Caki2 (cell line): Measurements from ENCODE around the gene SLTM. TPM values are rescaled to one million over a fixed set of nuclear protein-coding genes. Genes with fewer than 3 reads are reported as not detected.
"Not testable (repeated sequence)": the region's sequence is repeated elsewhere in the genome, so short reads cannot be mapped to it uniquely, and the experiment has no call there.

ENCODE experiments used
- DNase-seq: peaks from one replicate; pipeline ENCODE4 v3.0.0-alpha.2; 2015; ENCODE audit warnings: low read depth
- in situ Hi-C: cut with HindIII; loops from 2 replicates; pipeline ENCODE4 v1.10.0; 2016; ENCODE audit warnings: low sequenced_read_pairs, low pct_unique_long_range_greater_than_20kb, mixed read lengths
- total RNA-seq: library from RNA; depleted of rRNA; stranded (reverse); fragments of >200 nt; shearing (Covaris generic); gene quantifications from 2 replicates; pipeline ENCODE4 v1.2.3, GENCODE V29; 2014; ENCODE audit warnings: low replicate concordance

Gene SLTM
- total RNA-seq, 1 experiment from 2014 or later, result 40.8 TPM

DNA sequence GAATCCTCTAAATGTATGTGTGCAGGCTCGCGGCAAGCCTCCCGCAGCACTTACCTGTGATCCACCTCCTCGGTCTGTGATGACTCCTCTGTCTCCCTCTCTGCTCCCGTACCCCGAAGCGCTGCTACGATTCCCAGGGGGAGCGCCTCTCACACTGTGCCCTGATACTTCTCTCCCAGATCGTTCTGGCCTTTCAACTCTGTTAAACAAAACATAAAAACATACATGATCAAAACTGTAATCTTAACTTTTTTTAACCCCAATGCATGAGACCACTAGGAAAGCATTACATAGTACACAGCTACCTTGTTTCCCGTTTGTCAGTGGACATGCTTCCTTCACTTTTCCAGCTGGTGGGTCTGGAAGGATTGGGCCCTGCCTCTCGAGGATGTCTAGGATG, 46.6 kb downstream of the SLTM start:
- no peak for DNase-seq
- in situ Hi-C loops, result no loop called here

DNA sequence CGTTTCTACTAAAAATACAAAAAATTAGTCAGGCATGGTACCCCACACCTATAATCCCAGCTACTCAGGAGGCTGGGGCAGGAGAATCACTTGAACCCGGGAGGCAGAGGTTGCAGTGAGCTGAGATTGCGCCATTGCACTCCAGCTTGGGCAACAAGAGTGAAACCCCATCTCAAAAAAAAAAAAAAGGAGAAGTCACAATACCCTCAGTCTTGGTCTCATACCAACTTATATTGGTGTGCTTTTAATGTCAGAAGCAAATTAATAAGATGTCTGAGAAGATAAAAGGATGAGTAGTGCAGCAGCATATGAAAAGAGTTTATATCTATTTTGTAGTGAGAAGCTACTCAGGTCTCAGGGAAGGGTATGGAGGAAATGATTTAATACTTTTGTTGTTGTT, 49.6 kb downstream of the SLTM start:
- in situ Hi-C loops, DNase-seq: not testable (repeated sequence)

DNA sequence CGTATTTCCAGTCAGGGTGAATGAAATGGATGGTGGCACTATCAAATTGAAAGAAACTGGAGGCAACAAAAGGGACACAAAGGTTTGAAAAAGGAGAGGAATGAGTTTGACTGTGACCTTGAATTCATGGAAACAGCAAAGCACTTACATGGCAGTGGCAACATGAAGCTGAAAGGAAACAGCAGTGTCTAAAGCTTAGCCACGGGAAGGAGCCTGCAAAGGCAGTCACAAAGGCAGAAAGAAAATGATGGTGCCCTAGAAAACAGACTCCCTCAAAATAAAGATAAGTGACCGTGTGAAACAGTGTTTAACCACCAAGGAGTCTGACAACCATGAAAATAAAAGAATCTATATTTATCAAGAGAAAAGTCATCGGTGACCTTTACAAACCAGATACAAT, 51.2 kb downstream of the SLTM start:
- in situ Hi-C loops, result no loop called here
- no peak for DNase-seq

DNA sequence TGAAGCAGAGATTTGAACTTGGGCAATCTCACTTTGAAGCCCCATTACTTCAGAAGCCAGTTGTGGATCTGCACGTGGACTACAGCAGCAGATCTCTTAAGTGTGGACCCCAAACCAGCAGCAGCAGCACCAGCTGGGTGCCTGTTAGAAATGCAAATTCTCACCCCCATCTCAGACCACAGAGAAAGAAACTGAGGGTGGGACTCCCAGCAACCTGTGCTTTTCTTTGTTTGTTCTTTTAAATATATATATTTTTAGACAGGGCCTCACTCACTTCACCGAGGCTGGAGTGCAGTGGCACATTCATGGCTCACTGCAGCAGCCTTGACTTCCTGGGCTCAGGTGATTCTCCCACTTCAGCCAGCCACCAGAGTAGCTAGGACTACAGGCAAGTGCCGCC, 53.2 kb downstream of the SLTM start:
- in situ Hi-C loops, result no loop called here
- DNase-seq, result no peak

DNA sequence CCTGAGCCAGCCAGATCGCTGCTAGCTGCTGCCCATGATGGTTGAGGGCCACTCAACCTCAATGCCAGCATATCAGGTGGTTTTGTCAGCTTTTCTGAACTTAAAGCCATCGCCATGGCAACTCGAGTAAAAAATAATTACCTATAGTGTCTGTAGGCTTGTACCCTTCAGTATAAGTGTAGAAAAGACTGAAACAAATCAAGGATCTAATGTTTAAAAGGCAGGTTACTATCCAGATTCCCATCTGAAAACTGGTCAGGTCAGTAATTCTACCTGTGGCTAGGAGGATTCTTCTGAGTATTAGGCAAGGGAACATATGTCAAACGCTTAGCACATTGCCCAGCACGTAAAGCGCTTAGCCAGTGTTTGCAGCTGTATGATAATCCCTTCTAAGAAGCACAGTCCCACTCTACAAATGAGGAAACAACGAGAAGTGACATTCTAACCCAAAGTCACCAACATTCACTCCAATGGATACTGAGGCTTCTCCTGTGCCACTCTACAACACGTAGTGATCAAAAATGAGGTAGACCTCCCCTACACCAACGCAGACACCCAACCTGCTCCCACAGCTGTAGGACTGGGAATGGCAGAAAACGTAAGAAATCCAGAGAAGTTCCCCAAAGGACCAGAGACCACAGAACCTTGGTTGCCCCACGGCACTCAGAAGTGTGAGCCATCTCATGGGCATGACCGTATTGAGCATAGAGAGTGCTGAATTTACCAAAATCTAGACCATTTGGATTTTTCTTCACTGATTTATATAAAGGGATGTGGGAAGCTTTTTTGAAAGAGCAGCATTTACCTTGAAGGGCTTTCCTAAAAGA, 55.3 kb downstream of the SLTM start:
- DNase-seq, result no peak
- in situ Hi-C loops, result no loop called here

DNA sequence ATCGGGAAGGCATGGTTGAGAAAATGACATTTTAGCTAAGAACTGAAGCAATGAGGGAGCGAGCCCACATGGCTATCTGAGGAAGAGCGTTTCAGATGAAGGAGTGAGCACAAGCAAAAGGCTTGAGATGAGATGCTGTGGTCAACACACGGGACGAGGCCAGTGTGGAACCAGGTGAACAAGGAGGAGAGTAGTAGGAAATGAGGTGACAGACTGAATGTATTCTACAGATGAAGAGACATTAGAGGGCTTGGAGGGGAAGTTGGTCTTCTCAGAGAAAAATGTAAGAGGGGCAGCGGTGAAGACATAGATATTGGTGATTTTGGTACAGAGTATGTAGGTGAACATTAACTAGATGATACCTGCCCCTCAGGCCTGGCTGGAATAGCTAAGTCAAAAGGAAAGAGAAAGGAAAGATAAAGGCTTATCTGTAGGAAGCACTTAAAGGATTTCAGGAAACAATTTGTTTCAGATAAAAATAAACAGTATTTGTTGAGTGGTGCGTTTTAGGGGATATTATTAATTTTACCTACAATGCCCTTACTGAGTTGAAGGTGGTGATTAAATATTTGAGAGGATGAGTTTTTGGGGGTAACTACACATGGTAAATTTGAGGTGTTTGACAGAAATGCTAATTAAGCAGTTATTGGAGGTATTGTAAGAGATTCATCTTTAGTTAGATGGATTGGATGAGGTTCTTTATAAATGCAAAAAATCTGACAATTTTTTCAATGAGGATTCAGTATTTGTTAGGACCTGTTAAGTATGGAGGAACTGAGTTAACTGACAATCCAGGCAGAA, 57.0 kb downstream of the SLTM start:
- in situ Hi-C loops, result no loop called here
- DNase-seq, result no peak

DNA sequence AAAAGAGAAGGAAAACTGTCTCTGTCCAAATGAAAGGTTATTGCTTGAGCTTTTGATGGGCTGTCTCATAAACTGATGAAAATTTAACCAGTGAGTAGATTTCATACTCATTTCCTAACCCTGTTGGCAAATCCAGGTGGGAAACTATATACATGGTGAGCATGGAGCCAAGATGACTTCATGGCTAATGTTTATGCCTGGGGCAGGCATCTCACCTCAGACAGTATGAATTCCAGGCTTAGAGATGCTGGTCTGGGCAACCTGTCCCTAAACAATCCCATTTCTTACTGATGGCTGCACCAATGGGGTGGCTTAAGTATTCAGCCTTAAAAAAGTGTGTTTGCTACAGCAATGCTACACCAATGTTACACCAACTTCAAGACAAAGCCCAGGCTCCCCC, 58.1 kb downstream of the SLTM start:
- in situ Hi-C loops, result no loop called here
- no peak for DNase-seq

DNA sequence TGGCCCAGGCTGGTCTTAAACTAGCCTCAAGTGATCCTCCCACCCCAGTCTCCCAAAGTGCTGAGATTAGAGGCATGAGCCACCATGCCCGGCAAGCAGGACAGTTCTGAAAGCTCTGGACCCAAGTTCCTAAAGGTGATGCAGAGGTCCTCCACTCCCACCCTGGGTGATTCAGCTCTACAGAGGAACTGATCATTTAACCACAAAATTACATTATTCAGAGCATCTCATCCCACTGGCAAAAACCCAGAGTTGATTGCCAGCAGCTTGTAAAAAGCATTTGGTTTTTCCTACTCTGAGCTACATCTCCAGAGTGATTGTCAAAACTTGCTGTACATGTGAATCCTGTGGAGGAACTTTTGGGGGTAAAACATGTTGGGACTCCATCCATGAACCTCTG, 60.2 kb downstream of the SLTM start:
- no peak for DNase-seq
- in situ Hi-C loops, result no loop called here

DNA sequence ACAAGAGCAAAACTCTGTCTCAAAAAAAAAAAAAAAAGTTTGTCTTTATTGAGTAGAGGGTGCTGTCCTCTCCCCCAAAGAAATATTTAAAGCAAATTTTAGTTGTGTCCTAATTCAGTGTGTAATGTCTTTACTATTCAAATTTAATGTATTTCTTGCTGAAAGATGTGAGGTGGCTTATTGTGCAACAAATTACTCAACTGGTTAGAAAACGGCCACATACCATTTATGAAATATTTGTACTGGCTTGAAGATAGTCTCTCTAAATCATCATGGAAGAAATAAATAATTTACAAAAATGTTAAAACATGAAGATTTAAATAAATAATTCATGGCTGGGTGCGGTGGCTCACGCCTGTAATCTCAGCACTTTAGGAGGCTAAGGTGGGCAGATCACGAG, 63.0 kb downstream of the SLTM start:
- DNase-seq, result no peak
- in situ Hi-C loops, result no loop called here

DNA sequence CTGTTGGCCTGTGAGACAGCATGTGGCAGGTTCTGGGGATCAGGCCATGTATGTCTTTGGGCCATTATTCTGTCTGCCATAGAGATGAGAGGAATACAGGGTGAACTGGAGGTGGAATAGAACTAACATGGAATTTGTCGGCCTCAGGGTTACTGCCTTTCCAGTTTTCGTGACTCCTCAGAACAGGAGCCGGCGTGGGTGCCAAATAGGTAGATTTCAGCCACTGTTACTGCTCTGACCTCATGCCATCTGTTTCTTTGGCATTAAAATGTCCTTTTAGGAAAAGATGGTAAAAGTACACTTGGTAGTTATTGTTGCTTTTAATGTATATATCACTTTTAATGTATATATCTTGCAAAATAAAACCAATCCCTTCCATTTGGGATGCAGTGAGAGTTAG, 65.6 kb downstream of the SLTM start:
- DNase-seq, result no peak
- in situ Hi-C loops, result no loop called here

DNA sequence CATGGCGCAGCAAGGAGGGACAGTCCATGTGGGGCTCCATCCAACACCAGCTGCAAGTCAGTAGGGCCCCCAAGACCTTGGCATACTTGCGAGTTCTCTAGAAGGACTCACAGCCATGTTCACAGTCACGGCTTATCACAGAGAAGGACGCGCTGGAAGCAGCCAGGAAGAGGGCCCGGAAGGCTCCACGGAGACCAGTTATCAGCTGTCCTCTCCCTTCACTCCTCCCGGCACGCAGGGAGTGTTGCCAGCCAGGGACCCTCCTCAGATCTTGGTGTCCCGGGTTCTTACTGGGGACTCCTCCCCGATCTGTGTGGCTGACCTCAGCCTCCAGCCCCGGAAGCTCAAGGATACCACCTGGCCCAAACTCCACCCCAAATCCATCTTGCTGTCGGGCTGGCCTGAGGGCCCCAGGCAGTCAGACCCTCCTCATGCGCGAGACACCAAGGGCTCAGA, 68.0 kb downstream of the SLTM start:
- in situ Hi-C loops, result no loop called here
- DNase-seq, result no peak

DNA sequence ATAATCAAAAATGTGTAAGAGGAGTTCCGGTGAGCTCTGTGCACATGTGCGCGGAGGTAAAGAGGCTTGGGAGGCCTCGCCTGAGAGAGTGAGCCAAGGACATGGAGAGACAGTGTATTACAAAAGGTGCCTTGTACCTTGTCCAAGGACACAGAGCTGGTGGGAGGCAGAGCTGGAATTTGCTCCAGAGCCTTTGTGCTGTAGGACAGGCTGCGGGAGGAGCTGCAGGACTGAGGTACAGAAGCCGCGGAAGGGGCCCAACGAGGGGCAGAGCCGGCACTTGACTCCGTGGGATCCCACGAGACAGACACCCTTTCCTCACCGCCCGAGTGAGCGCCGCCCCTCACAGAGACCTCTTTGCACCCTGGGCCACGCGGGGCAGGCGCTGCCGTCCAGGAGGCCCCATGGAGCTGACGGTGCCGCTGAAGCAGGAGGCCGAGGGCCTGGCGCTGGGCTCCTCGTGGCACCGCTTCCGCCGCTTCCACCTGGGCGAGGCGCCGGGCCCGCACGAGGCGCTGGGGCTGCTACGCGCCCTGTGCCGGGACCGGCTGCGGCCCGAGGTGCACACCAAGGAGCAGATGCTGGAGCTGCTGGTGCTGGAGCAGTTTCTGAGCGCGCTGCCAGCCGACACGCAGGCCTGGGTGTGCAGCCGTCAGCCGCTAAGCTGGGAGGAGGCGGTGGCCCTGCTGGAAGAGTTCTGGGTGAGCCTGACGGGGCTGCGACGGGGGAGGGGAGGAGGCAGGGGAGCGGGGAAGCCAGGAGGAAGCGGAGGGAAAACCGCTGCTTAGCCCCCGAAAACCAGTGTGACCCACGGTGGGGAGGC, 68.7 kb downstream of the SLTM start:
- in situ Hi-C loops, result no loop called here
- no peak for DNase-seq

DNA sequence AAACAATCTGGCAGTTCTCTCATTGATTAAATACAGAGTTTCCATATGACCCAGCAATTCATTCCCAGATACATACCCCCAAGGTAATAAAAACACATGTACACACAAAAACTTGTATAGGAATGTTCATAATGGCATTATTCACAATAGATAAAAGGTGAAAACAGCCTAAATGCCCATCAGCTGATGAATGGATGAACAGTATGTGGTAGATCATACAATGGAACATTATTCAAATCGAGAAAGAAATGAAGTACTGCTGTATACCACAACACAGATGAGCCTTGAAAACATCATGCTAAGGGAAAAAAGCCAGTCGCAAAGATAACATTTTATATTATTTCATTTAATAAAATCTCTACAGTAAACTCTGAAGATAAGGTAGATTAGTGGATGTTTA, 71.2 kb downstream of the SLTM start:
- DNase-seq, result no peak
- in situ Hi-C loops, result no loop called here

DNA sequence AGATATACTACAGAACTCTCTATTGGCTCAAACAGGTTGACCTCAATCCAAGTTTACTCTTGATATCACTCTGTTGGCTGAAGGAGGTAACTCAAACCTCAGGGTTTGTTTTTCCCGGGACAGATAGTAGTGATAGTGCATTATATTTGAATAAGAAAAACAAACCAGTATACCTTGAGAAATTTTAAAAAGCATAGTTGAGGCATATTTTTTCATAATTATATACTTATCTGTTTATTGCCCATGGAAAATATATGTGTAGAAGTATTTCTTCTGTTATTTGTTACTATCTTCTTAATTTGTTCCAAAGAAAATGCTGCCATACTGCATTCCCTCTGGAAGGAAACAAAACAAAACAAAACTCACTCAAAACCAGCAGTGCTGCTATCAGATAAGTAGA, 76.9 kb downstream of the SLTM start:
- DNase-seq, in situ Hi-C loops: not testable (repeated sequence)

DNA sequence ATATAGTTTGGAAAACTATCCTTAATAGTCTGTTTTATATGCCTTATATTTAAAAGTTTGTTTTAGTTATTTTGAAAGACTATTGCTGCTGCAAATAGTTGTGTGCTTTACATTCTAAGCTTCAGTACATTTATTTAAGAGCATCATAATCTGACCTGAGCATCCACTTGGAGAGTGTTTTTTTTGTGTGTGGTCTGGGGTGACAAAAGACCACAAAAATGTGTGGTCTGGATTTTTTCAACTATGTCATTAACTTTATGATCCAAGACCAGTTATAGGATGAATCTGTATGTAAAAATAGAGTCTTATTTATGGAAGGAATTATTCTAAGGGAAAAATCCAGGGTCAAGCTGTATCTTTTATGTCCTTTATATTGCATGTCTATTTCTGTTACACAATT, 77.4 kb downstream of the SLTM start:
- no peak for DNase-seq
- in situ Hi-C loops, result no loop called here

DNA sequence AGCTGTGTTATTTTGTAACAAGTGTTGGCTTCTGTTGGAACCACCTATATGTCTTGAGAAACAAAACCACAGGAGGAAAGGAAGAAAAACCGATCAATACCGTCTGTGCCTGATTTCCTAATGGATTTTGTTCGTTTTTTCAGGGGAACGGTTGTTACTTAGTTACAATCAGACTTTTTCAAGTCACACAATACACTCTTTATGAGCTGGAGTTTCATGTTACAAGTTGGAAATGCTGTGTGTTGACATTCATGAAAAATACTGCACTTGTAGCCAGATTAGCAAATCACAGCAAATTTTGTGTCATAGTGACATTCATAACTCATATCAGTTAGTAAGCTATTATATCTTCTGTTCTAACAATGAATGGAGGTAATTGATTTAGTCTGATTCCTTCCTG, 78.9 kb downstream of the SLTM start:
- in situ Hi-C loops, result no loop called here
- no peak for DNase-seq

DNA sequence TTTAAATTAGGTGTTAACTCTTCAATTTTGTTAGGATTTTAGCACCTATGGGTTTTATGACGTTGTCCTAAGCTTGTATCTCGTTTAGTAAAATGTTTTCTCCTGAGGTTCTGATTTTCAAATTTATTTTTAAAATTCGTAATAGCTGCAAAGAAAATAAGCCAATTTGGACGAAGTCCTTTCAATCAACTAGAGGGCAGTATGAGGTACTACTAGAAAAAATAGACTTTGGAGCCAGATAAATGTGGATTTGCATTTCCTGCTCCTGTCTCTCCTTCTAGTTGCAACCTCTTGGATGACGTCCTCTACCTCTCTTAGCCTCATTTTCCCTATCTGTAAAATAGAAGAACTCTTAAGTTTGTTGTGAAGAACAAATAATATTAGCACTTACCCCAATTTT, 81.1 kb downstream of the SLTM start:
- no peak for DNase-seq

DNA sequence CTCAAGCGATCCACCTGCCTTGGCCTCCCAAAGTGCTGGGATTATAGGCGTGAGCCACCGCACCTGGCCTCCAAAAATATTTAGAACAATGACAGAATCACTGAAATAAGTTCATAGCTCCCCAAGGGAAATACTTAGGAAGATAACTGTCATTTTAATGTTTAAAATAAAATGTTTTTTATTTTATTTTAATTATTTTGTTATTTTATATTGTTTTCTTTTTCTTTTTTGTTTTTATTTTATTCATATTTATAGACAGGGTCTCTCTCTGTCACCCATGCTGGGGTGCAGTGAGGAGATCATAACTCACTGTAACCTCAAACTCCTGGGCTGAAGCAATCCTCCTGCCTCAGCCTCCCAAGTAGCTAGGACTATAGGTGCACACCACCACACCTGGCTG, 82.3 kb downstream of the SLTM start:
- in situ Hi-C loops, DNase-seq: not testable (repeated sequence)

More for the DNA sequence above, 81.1 kb downstream of the SLTM start:
- in situ Hi-C loops, result no loop called here
